B cell (primary cell): ENCODE measurements around the gene P2RY1. TPM values are rescaled to one million over a fixed set of nuclear protein-coding genes. Genes with fewer than 3 reads are reported as not detected.
"Not testable (repeated sequence)": the region's sequence is repeated elsewhere in the genome, so short reads cannot be mapped to it uniquely, and the experiment has no call there.

ENCODE experiments used
- ATAC-seq: fragments of 200-7000 bp; cut with Tn5 transposase; one replicate; pipeline ENCODE4 v1.10.0; 2021; ENCODE audit warnings: low read depth, mild to moderate bottlenecking, moderate number of reproducible peaks, moderate library complexity
- CTCF ChIA-PET: fragments of 350-600 bp; sonication (Branson Sonifier 250); formaldehyde crosslinking; loops from one replicate; lab custom pipeline; 2021; ENCODE audit warnings: antibody characterized with exemption, inconsistent platforms; lab: Charles Lee
- POLR2A ChIA-PET: fragments of 350-600 bp; sonication (Branson Sonifier 250); formaldehyde crosslinking; loops from one replicate; lab custom pipeline; 2021; ENCODE audit warnings: antibody characterized with exemption; lab: Charles Lee
- DNase-seq: peaks from one replicate; pipeline ENCODE4 v3.0.0; 2013
- H2AFZ ChIP-seq: 2 replicates; pipeline ENCODE4 v1.6.1; 2012; ENCODE audit warnings: mild to moderate bottlenecking, low read depth, low read length; ENCODE audit not compliant: insufficient read depth, poor library complexity, severe bottlenecking
- H3K27ac ChIP-seq, 2 donors: 1 replicate in 1 of 2; 2 replicates in 1 of 2; pipeline ENCODE4 v1.5.1; 2012 to 2013; ENCODE audit warnings: low read length in 2 of 2, mild to moderate bottlenecking in 2 of 2, moderate library complexity in 1 of 2
- H3K27me3 ChIP-seq, 4 experiments: fragments of 200-600 bp in 1 of 4; sonication (generic) in 1 of 4; replicated peaks in 1 of 4; 1 replicate in 2 of 4; 2 replicates in 2 of 4; pipeline versions ENCODE4 v1.6.1 to v1.7.0; 2013 to 2016; ENCODE audit warnings: low read length in 3 of 4, mild to moderate bottlenecking in 2 of 4, mixed read lengths in 1 of 4, moderate library complexity in 1 of 4; ENCODE audit not compliant: insufficient read depth in 4 of 4, control insufficient read depth in 3 of 4; ENCODE audit errors: control extremely low read depth in 1 of 4
- H3K36me3 ChIP-seq, 2 experiments: replicated peaks in 1 of 2; 1 replicate in 1 of 2; 2 replicates in 1 of 2; pipeline versions ENCODE4 v1.6.1 to v1.7.1; 2013; ENCODE audit warnings: low read length in 1 of 2; ENCODE audit not compliant: insufficient read depth in 2 of 2, control insufficient read depth in 1 of 2; ENCODE audit errors: control extremely low read depth in 1 of 2, extremely low read depth in 1 of 2
- H3K4me1 ChIP-seq, 2 donors: fragments of 200-600 bp in 1 of 2; sonication (generic) in 1 of 2; 1 replicate in 1 of 2; 2 replicates in 1 of 2; pipeline versions ENCODE4 v1.5.1 to v1.6.1; 2013 to 2017; ENCODE audit warnings: low read length in 2 of 2; ENCODE audit not compliant: control insufficient read depth in 2 of 2, insufficient read depth in 2 of 2
- H3K4me2 ChIP-seq: replicated peaks from 2 replicates; pipeline ENCODE3; 2012; ENCODE audit warnings: mild to moderate bottlenecking, low read depth, low read length; ENCODE audit not compliant: poor library complexity, severe bottlenecking
- H3K4me3 ChIP-seq, 5 experiments: fragments of 200-600 bp in 1 of 5; sonication (generic) in 1 of 5; 1 replicate in 3 of 5; 2 replicates in 2 of 5; pipeline versions ENCODE4 v1.5.1 to v1.7.0; 2011 to 2016; ENCODE audit warnings: low read length in 4 of 5, mild to moderate bottlenecking in 4 of 5, low read depth in 2 of 5, control low read depth in 1 of 5, moderate library complexity in 1 of 5; ENCODE audit not compliant: insufficient read depth in 1 of 5; ENCODE audit errors: control extremely low read depth in 1 of 5, extremely low read depth in 1 of 5
- H3K79me2 ChIP-seq: fragments of 200-600 bp; sonication (generic); one replicate; pipeline ENCODE4 v1.6.0; 2016; ENCODE audit warnings: low read length; ENCODE audit not compliant: control insufficient read depth, insufficient read depth
- H3K9ac ChIP-seq: fragments of 200-600 bp; sonication (generic); 2 replicates; pipeline ENCODE4 v1.6.1; 2017; ENCODE audit warnings: mild to moderate bottlenecking, low read length, moderate library complexity
- H3K9me3 ChIP-seq, 3 donors: one replicate each; pipeline versions ENCODE4 v1.6.1 to v1.7.1; 2013; ENCODE audit warnings: low read length in 2 of 3; ENCODE audit not compliant: control insufficient read depth in 2 of 3, insufficient read depth in 1 of 3; ENCODE audit errors: control extremely low read depth in 1 of 3
- H4K20me1 ChIP-seq: 2 replicates; pipeline ENCODE4 v1.6.0; 2012; ENCODE audit warnings: mild to moderate bottlenecking, low read length; ENCODE audit not compliant: insufficient read depth, control insufficient read depth, poor library complexity, severe bottlenecking
- H3K27ac Mint-ChIP-seq: one replicate; pipeline ENCODE4 v1.8.0; 2021; ENCODE audit warnings: mixed read lengths
- H3K27me3 Mint-ChIP-seq: one replicate; pipeline ENCODE4 v1.8.0; 2021; ENCODE audit warnings: mixed read lengths
- H3K4me1 Mint-ChIP-seq: one replicate; pipeline ENCODE4 v1.8.0; 2021; ENCODE audit warnings: mixed read lengths
- H3K4me3 Mint-ChIP-seq: one replicate; pipeline ENCODE4 v1.8.0; 2021; ENCODE audit warnings: mixed read lengths
- H3K9me3 Mint-ChIP-seq: one replicate; pipeline ENCODE4 v1.8.0; 2022; ENCODE audit warnings: mixed read lengths; ENCODE audit not compliant: insufficient read depth
- EZH2 ChIP-seq: IDR thresholded peaks from 2 replicates; pipeline ENCODE4 v1.6.1; 2012; ENCODE audit warnings: borderline replicate concordance, low read depth, mild to moderate bottlenecking, moderate library complexity, low read length; ENCODE audit not compliant: insufficient read depth, poor library complexity, severe bottlenecking
- WGBS: methylation state at CpG from one replicate; pipeline ENCODE4 v1.1.5; 2013; ENCODE audit warnings: missing lambda C conversion rate; ENCODE audit not compliant: insufficient coverage; 5-methylcytosine and 5-hydroxymethylcytosine counted together
- intact Hi-C: fragments of 100-400 bp; cut with micrococcal nuclease; formaldehyde crosslinking; loops from one replicate; pipeline ENCODE4 v1.10.0; 2022
- polyA plus RNA-seq: library from polyadenylated mRNA; depleted of rRNA; stranded (reverse); fragments of >200 nt; gene quantifications from 2 replicates; pipeline ENCODE4 v1.2.3, GENCODE V29; 2012
- total RNA-seq, 2 donors: library from RNA; stranded (reverse); fragments of 120-200 nt in 1 of 2; gene quantifications; 1 replicate in 1 of 2; 2 replicates in 1 of 2; pipeline versions ENCODE4 v1.2.3 to v1.2.4, GENCODE V29; 2013 to 2022
- TF ChIP-seq, protein P1 (sequence below): fragments of 200-600 bp; IDR thresholded peaks from one replicate; pipeline ENCODE4 v1.8.0; 2022; ENCODE audit warnings: antibody characterized with exemption, mild to moderate bottlenecking

Gene P2RY1
- total and polyA plus RNA-seq, 2 donors (not counting 1 experiment from before 2014, with no cell fraction given): 0.03 to 0.17 TPM

DNA sequence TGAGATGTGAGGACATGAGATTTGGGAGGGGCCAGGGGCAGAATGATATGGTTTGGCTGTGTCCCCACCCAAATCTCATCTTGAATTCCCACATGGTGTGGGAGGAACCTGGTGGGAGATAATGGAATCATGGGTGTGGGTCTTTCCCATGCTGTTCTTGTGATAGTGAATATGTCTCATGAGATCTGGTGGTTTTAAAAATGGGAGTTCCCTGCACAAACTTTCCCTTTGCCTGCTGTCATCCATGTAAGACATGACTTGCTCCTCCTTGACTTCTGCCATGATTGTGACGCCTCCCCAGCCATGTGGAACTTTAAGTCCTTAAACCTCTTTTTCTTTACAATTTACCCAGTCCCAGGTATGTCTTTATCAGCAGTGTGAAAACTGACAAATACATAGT is 12.7 kb downstream of the P2RY1 start:
- H3K36me3 ChIP-seq, H4K20me1 ChIP-seq, H3K4me3 Mint-ChIP-seq, POLR2A ChIA-PET, intact Hi-C loops, H3K4me1 ChIP-seq, ATAC-seq, H2AFZ ChIP-seq, H3K9me3 ChIP-seq, H3K9ac ChIP-seq, H3K27ac Mint-ChIP-seq, DNase-seq, H3K27ac ChIP-seq, H3K4me3 ChIP-seq, H3K27me3 ChIP-seq, H3K4me2 ChIP-seq, CTCF ChIA-PET, H3K79me2 ChIP-seq, H3K4me1 Mint-ChIP-seq, H3K9me3 Mint-ChIP-seq: not testable (repeated sequence)
- peaks cover 11% of the 10 kb centered on the region for H3K27me3 Mint-ChIP-seq
- WGBS: 100% methylated on average over 1 of the region's 1 CpG

DNA sequence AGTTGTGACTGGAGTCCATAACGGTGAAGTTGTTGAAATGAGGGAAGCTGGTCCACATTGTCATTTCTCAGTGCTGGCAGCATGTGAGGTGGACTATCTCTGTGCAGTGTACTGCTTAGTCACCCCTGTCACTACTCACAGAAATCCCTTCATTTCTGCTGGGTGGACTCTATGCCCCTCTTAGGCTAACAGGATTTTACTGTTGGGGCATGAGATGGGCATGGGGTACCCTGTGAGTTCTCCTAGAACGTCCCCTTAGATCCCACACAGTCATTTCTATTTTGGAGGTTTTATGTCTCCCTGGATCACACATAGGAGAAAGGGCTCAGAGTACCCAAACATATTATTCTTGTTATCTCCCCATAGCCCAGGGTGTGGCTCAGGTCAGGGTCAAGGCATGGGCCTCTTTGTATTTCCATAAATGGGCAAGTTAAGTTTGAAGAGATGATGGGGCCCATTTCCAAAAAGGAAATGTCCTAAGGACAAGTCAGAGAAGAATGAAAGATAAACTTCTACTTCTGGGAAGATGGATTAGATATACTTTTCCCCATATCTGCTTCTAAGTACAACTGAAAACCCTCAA is 15.2 kb downstream of the P2RY1 start:
- Histone ChIP-seq H3K9ac (no peak overlapping the region), H3K79me2 (no peaks in the 10 kb centered on the region), H3K27me3 (peaks cover 0 to 7% (median 4%) of the 10 kb centered on the region in 4 experiments), H3K36me3 (no peaks in the 10 kb centered on the region), H3K4me3 (no peak overlapping the region), H3K9me3 (peaks cover 0 to 8% (median 0%) of the 10 kb centered on the region in 3 donors), H4K20me1 (no peaks in the 10 kb centered on the region), H2AFZ (no peak overlapping the region), H3K4me2 (no peak overlapping the region), H3K27ac (no peak overlapping the region), H3K4me1 (no peaks in the 10 kb centered on the region)
- CTCF ChIA-PET: no interaction called here
- intact Hi-C loops: no loop called here
- POLR2A ChIA-PET: no interaction called here
- no peak overlapping the region for H3K27ac Mint-ChIP-seq
- no peak overlapping the region for H3K4me3 Mint-ChIP-seq
- TF ChIP-seq, protein P1, sequence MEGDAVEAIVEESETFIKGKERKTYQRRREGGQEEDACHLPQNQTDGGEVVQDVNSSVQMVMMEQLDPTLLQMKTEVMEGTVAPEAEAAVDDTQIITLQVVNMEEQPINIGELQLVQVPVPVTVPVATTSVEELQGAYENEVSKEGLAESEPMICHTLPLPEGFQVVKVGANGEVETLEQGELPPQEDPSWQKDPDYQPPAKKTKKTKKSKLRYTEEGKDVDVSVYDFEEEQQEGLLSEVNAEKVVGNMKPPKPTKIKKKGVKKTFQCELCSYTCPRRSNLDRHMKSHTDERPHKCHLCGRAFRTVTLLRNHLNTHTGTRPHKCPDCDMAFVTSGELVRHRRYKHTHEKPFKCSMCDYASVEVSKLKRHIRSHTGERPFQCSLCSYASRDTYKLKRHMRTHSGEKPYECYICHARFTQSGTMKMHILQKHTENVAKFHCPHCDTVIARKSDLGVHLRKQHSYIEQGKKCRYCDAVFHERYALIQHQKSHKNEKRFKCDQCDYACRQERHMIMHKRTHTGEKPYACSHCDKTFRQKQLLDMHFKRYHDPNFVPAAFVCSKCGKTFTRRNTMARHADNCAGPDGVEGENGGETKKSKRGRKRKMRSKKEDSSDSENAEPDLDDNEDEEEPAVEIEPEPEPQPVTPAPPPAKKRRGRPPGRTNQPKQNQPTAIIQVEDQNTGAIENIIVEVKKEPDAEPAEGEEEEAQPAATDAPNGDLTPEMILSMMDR: no peak
- TF ChIP-seq EZH2: no peak
- DNase-seq: no peak
- peaks cover 11% of the 10 kb centered on the region for H3K27me3 Mint-ChIP-seq
- WGBS: no CpG with 5 or more reads among the region's 2 CpGs
- no peak for ATAC-seq
- no peaks in the 10 kb centered on the region for H3K4me1 Mint-ChIP-seq
- H3K9me3 Mint-ChIP-seq: peaks cover 5% of the 10 kb centered on the region
